HCT116 (cell line): ENCODE results near the gene ITIH4. TPM values are rescaled to one million over a fixed set of nuclear protein-coding genes. Genes with fewer than 3 reads are reported as not detected.

ENCODE experiments used
- ATAC-seq: fragments of 200-7000 bp; cut with Tn5 transposase; 2 replicates; pipeline ENCODE4 v1.9.1; 2020; ENCODE audit warnings: mild to moderate bottlenecking, moderate library complexity
- BruUV-seq: library from RNA; stranded (reverse); fragments of 400-500 nt; replicated peaks from 2 replicates; lab custom pipeline; 2021; lab: Mats Ljungman, UMichigan
- CTCF ChIA-PET: fragments of 300-600 bp; sonication (Branson Sonifier 250); formaldehyde crosslinking; loops from one replicate; lab custom pipeline; 2021; ENCODE audit warnings: antibody characterized with exemption; lab: Charles Lee
- POLR2A ChIA-PET: fragments of 300-600, 350-600 bp; sonication (Branson Sonifier 250); formaldehyde crosslinking; loops from one replicate; lab custom pipeline; 2021; ENCODE audit warnings: antibody characterized with exemption; lab: Charles Lee
- RAD21 ChIA-PET, 2 experiments: fragments of 300-600 bp; sonication (Branson Sonifier 250); formaldehyde crosslinking; loops; one replicate each; lab custom pipeline; 2023; ENCODE audit warnings: low total read pairs in 2 of 2; ENCODE audit not compliant: uncharacterized antibody in 2 of 2, unreplicated experiment in 2 of 2, low non-redundant PET in 1 of 2; lab: Charles Lee
- DNase-seq: peaks from one replicate; pipeline ENCODE4 v3.0.0-alpha.2; 2010; ENCODE audit warnings: low read depth, low spot score
- H2AFZ ChIP-seq: fragments of 200-600 bp; shearing (Covaris generic), sonication (generic); 2 replicates; pipeline ENCODE4 v1.6.1; 2017; ENCODE audit warnings: low read depth, mixed run types, mixed read lengths, antibody characterized with exemption, low read length; ENCODE audit not compliant: poor library complexity, severe bottlenecking
- H3K27ac ChIP-seq: 2 replicates; pipeline ENCODE4 v1.5.1; 2012; ENCODE audit warnings: low read depth, low read length
- H3K27me3 ChIP-seq: fragments of 200-600 bp; sonication (generic); 2 replicates; pipeline ENCODE4 v1.6.1; 2016; ENCODE audit warnings: mixed run types, low read length, mixed read lengths; ENCODE audit not compliant: insufficient read depth
- H3K36me3 ChIP-seq, 2 experiments: fragments of 200-500 bp in 1 of 2; fragments of 200-600 bp in 1 of 2; sonication (Bioruptor generic) in 1 of 2; sonication (generic) in 1 of 2; 2 replicates each; pipeline versions ENCODE4 v1.5.1 to v1.6.1; 2014 to 2016; ENCODE audit warnings: low read length in 2 of 2, inconsistent platforms in 1 of 2, mixed read lengths in 1 of 2, mixed run types in 1 of 2; ENCODE audit not compliant: insufficient read depth in 2 of 2, control insufficient read depth in 1 of 2
- H3K4me1 ChIP-seq, 2 experiments: fragments of 200-600 bp in 1 of 2; sonication (generic) in 1 of 2; 2 replicates each; pipeline versions ENCODE4 v1.5.1 to v1.6.1; 2012 to 2017; ENCODE audit warnings: low read length in 2 of 2, inconsistent platforms in 1 of 2, mild to moderate bottlenecking in 1 of 2, mixed read lengths in 1 of 2, mixed run types in 1 of 2, moderate library complexity in 1 of 2; ENCODE audit not compliant: insufficient read depth in 2 of 2, control insufficient read depth in 1 of 2
- H3K4me2 ChIP-seq: fragments of 200-600 bp; sonication (generic); 2 replicates; pipeline ENCODE4 v1.6.1; 2017; ENCODE audit warnings: mixed run types, low read length, mixed read lengths
- H3K4me3 ChIP-seq, 2 experiments: fragments of 200-600 bp in 1 of 2; sonication (generic) in 1 of 2; replicated peaks in 1 of 2; 2 replicates each; pipeline ENCODE4 v1.5.1; 2011 to 2016; ENCODE audit warnings: low read length in 2 of 2, control low read depth in 1 of 2, low read depth in 1 of 2, mild to moderate bottlenecking in 1 of 2, mixed read lengths in 1 of 2, mixed run types in 1 of 2
- H3K79me2 ChIP-seq: fragments of 200-600 bp; sonication (generic); 2 replicates; pipeline ENCODE4 v1.6.1; 2017; ENCODE audit warnings: mild to moderate bottlenecking, mixed run types, low read length, moderate library complexity, mixed read lengths; ENCODE audit not compliant: insufficient read depth
- H3K9ac ChIP-seq: fragments of 200-600 bp; sonication (generic); 2 replicates; pipeline ENCODE4 v1.6.1; 2016; ENCODE audit warnings: low read length, mixed read lengths
- H3K9me2 ChIP-seq: fragments of 200-600 bp; sonication (generic), shearing (Covaris generic); 2 replicates; pipeline ENCODE4 v1.6.1; 2017; ENCODE audit warnings: mixed run types, mild to moderate bottlenecking, moderate library complexity; ENCODE audit not compliant: insufficient read depth
- H3K9me3 ChIP-seq, 2 experiments: fragments of 200-500 bp in 1 of 2; fragments of 200-600 bp in 1 of 2; sonication (Bioruptor generic) in 1 of 2; sonication (generic) in 1 of 2; 2 replicates each; pipeline ENCODE4 v1.6.1; 2014 to 2017; ENCODE audit warnings: low read length in 2 of 2, mixed read lengths in 2 of 2, inconsistent platforms in 1 of 2, low read depth in 1 of 2, mild to moderate bottlenecking in 1 of 2, mixed run types in 1 of 2, moderate library complexity in 1 of 2; ENCODE audit not compliant: control insufficient read depth in 1 of 2, insufficient read depth in 1 of 2
- H4K20me1 ChIP-seq: fragments of 200-600 bp; sonication (generic), shearing (Covaris generic); 2 replicates; pipeline ENCODE4 v1.6.1; 2017; ENCODE audit warnings: mixed run types, mild to moderate bottlenecking, moderate library complexity; ENCODE audit not compliant: insufficient read depth
- CBX3 ChIP-seq: IDR thresholded peaks from 2 replicates; pipeline ENCODE4 v1.6.1; 2012; ENCODE audit warnings: low read depth
- ELF1 ChIP-seq: IDR thresholded peaks from 2 replicates; pipeline ENCODE4 v1.6.1; 2012; ENCODE audit warnings: low read depth, borderline replicate concordance
- FOSL1 ChIP-seq: IDR thresholded peaks from 2 replicates; pipeline ENCODE4 v1.6.1; 2012; ENCODE audit warnings: low read depth
- POLR2A ChIP-seq: IDR thresholded peaks from 2 replicates; pipeline ENCODE4 v1.7.0; 2011; ENCODE audit warnings: borderline replicate concordance; ENCODE audit not compliant: insufficient read depth, insufficient read length; ENCODE audit errors: extremely low read depth
- POLR2AphosphoS5 ChIP-seq: IDR thresholded peaks from 2 replicates; pipeline ENCODE4 v1.6.1; 2011; ENCODE audit warnings: mild to moderate bottlenecking, low read depth, low read length, moderate library complexity
- RAD21 ChIP-seq: IDR thresholded peaks from 2 replicates; pipeline ENCODE4 v1.6.1; 2012; ENCODE audit warnings: low read depth, mild to moderate bottlenecking
- SP1 ChIP-seq: IDR thresholded peaks from 2 replicates; pipeline ENCODE4 v1.6.1; 2012; ENCODE audit warnings: low read depth
- SRF ChIP-seq: IDR thresholded peaks from 2 replicates; pipeline ENCODE4 v1.6.1; 2012; ENCODE audit warnings: low read depth
- TCF7L2 ChIP-seq: IDR thresholded peaks from 2 replicates; pipeline ENCODE4 v1.7.0; 2011; ENCODE audit warnings: borderline replicate concordance, inconsistent platforms; ENCODE audit not compliant: insufficient read depth, insufficient read length; ENCODE audit errors: extremely low read depth
- YY1 ChIP-seq: IDR thresholded peaks from 2 replicates; pipeline ENCODE4 v1.6.1; 2011; ENCODE audit warnings: low read length, low read depth, moderate library complexity, mild to moderate bottlenecking; ENCODE audit not compliant: insufficient replicate concordance; ENCODE audit errors: extremely low read depth
- ZNF274 ChIP-seq: fragments of 200-500 bp; sonication (Bioruptor generic); IDR thresholded peaks from 2 replicates; pipeline ENCODE4 v1.6.1; 2014; ENCODE audit warnings: mild to moderate bottlenecking, low read depth, low read length, inconsistent platforms
- intact Hi-C: fragments of 100-400 bp; cut with micrococcal nuclease; formaldehyde crosslinking; loops from 2 replicates; pipeline ENCODE4 v1.10.0; 2022
- total RNA-seq: library from RNA; stranded (reverse); gene quantifications from one replicate; pipeline ENCODE4 v1.2.1, GENCODE V29; 2021; ENCODE audit not compliant: unreplicated experiment
- TF ChIP-seq, protein P1 (sequence below): IDR thresholded peaks from 2 replicates; pipeline ENCODE4 v1.6.1; 2012
- TF ChIP-seq, protein P2 (sequence below): IDR thresholded peaks from 2 replicates; pipeline ENCODE4 v1.6.1; 2011; ENCODE audit warnings: mild to moderate bottlenecking, low read length, moderate library complexity; ENCODE audit not compliant: insufficient replicate concordance; ENCODE audit errors: extremely low read depth
- TF ChIP-seq, protein P3 (sequence below), 3 experiments: fragments of 200-600 bp in 1 of 3; sonication (generic) in 1 of 3; IDR thresholded peaks in 2 of 3; conservative IDR thresholded peaks in 1 of 3; 2 replicates each; pipeline ENCODE4 v1.5.1; 2012 to 2017; ENCODE audit warnings: low read depth in 2 of 3, low read length in 2 of 3, antibody characterized with exemption in 1 of 3, borderline replicate concordance in 1 of 3, control low read depth in 1 of 3, mild to moderate bottlenecking in 1 of 3, mixed read lengths in 1 of 3, mixed run types in 1 of 3, moderate library complexity in 1 of 3; ENCODE audit not compliant: insufficient read depth in 1 of 3

The ITIH4 gene
- total RNA-seq, 1 experiment from 2014 or later = 4.1 TPM

DNA sequence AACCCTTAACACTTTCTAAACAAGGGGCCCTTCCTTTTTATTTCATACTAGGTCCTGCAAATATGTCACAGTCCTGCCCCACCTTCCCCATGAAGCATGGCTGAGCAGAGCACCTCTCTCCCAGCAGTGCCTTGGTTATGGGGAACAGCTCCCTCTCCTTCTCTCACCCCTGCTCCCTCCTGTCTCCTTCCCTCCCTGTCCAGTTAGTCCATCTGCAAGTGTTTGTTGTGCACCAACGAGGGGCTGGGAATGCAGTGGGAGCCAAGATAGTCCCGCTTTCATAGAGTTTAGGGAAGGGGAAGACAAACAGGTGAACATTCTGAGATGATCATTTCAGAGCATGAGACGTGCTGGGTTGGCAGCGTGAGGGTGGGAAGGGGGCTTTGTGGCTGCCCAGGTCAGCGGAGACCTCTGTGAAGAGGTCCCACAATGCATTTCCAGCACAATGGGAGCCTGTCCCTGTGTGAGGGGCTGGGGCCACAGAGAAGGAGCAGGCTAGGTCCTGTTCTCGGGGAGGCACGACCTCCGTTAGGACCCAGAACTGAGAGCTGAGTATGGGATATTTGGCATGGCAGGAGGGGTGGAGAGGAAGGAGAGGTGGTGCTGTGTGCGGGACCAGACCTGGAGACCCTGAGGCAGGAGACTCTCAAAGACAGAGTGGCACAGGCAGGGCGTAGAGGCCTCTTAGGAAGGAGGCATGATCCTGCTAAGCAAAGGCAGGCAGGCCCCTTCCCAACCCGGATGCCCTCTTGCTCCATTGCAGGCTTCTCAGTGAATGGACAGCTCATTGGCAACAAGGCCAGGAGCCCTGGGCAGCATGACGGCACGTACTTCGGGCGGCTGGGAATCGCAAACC is 41.4 kb downstream of the ITIH4 start:
- ChIA-PET POLR2A (no interaction called here), RAD21 (no interaction called here), CTCF (interaction anchor here (1.7 kb wide), 1 partner anchor 10 kb away, joined by 4 read pairs; no protein-coding TSS in a partner anchor)
- no peaks in the 10 kb centered on the region for H3K4me1 ChIP-seq
- no peaks in the 10 kb centered on the region for H3K9me3 ChIP-seq
- H3K4me3 ChIP-seq = no peak overlapping the region
- H2AFZ ChIP-seq = no peak overlapping the region
- BruUV-seq = no TSS peak
- no peak overlapping the region for H3K27ac ChIP-seq
- H4K20me1 ChIP-seq = no peaks in the 10 kb centered on the region
- no peaks in the 10 kb centered on the region for H3K9me2 ChIP-seq
- no peak overlapping the region for H3K9ac ChIP-seq
- no peak for ATAC-seq
- H3K79me2 ChIP-seq = no peaks in the 10 kb centered on the region
- intact Hi-C loops = no loop called here
- no peaks in the 10 kb centered on the region for H3K36me3 ChIP-seq
- no peaks in the 10 kb centered on the region for H3K27me3 ChIP-seq
- H3K4me2 ChIP-seq = no peak overlapping the region
- TF ChIP-seq YY1 (no peak), ELF1 (no peak), TCF7L2 (no peak), SRF (no peak), FOSL1 (no peak), RAD21 (no peak), ZNF274 (no peak), POLR2A (no peak), SP1 (no peak), CBX3 (no peak), POLR2AphosphoS5 (no peak)
- TF ChIP-seq, protein P1, sequence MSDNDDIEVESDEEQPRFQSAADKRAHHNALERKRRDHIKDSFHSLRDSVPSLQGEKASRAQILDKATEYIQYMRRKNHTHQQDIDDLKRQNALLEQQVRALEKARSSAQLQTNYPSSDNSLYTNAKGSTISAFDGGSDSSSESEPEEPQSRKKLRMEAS = no peak
- TF ChIP-seq, protein P2, sequence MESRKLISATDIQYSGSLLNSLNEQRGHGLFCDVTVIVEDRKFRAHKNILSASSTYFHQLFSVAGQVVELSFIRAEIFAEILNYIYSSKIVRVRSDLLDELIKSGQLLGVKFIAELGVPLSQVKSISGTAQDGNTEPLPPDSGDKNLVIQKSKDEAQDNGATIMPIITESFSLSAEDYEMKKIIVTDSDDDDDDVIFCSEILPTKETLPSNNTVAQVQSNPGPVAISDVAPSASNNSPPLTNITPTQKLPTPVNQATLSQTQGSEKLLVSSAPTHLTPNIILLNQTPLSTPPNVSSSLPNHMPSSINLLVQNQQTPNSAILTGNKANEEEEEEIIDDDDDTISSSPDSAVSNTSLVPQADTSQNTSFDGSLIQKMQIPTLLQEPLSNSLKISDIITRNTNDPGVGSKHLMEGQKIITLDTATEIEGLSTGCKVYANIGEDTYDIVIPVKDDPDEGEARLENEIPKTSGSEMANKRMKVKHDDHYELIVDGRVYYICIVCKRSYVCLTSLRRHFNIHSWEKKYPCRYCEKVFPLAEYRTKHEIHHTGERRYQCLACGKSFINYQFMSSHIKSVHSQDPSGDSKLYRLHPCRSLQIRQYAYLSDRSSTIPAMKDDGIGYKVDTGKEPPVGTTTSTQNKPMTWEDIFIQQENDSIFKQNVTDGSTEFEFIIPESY = no peak
- TF ChIP-seq, protein P3, sequence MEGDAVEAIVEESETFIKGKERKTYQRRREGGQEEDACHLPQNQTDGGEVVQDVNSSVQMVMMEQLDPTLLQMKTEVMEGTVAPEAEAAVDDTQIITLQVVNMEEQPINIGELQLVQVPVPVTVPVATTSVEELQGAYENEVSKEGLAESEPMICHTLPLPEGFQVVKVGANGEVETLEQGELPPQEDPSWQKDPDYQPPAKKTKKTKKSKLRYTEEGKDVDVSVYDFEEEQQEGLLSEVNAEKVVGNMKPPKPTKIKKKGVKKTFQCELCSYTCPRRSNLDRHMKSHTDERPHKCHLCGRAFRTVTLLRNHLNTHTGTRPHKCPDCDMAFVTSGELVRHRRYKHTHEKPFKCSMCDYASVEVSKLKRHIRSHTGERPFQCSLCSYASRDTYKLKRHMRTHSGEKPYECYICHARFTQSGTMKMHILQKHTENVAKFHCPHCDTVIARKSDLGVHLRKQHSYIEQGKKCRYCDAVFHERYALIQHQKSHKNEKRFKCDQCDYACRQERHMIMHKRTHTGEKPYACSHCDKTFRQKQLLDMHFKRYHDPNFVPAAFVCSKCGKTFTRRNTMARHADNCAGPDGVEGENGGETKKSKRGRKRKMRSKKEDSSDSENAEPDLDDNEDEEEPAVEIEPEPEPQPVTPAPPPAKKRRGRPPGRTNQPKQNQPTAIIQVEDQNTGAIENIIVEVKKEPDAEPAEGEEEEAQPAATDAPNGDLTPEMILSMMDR (IDR thresholded peaks at IDR 0.05 in 2 of 3, conservative IDR thresholded peaks at IDR 0.05 in 1 of 3; ENCODE audit: borderline replicate concordance in 1 of 3, insufficient read depth in 1 of 3, low read depth in 2 of 3, low read length in 2 of 3) = no peak
- TF ChIP-seq, all 23 proteins: peak for 0
- no peak for DNase-seq
